RWPE1 (cell line): ENCODE results near the gene LARP1B.

Experiments used
- CTCF ChIA-PET: fragments of 350-600 bp; sonication (Branson Sonifier 250); formaldehyde crosslinking; extraction: SDS; loops from one replicate; lab custom pipeline; 2021; lab: Yijun Ruan, JAX
- POLR2A ChIA-PET: fragments of 400-600 bp; formaldehyde crosslinking; extraction: SDS; loops from one replicate; lab custom pipeline; 2020; ENCODE audit warnings: antibody characterized with exemption; ENCODE audit not compliant: low non-redundant PET; lab: Yijun Ruan, JAX
- DNase-seq: peaks from one replicate; pipeline ENCODE4 v3.0.0; 2012; ENCODE audit warnings: low spot score
- H3K27ac ChIP-seq: fragments of 450-650 bp; 2 replicates; pipeline ENCODE4 v1.5.1; 2017
- CTCF ChIP-seq: fragments of 450-650 bp; conservative IDR thresholded peaks from 2 replicates; pipeline ENCODE4 v1.5.1; 2017; ENCODE audit warnings: low read depth, mild to moderate bottlenecking

Gene LARP1B

GRCh38 chr4:128161138-128161537 is 100.0 kb downstream of the LARP1B start:
- H3K27ac ChIP-seq = no peak overlapping the region
- POLR2A ChIA-PET = no interaction called here
- CTCF ChIA-PET = no interaction called here
- no peak for DNase-seq
- TF ChIP-seq CTCF = no peak

- POLR2A ChIA-PET = no interaction called here
- CTCF ChIA-PET = no interaction called here
- no peak for TF ChIP-seq CTCF
- H3K27ac ChIP-seq = no peak overlapping the region
- DNase-seq = no peak
These were observed 101.3 kb downstream of the LARP1B start for GRCh38 chr4:128162434-128162833.

GRCh38 chr4:128163177-128164117 is 102.3 kb downstream of the LARP1B start:
- TF ChIP-seq CTCF = no peak
- DNase-seq = peak; percentile 57
- ChIA-PET POLR2A (no interaction called here), CTCF (no interaction called here)
- no peak overlapping the region for H3K27ac ChIP-seq

- POLR2A ChIA-PET = no interaction called here
These were observed 105.9 kb downstream of the LARP1B start for GRCh38 chr4:128166982-128167381.

GRCh38 chr4:128168701-128169100 is 107.6 kb downstream of the LARP1B start:
- no peak for DNase-seq
- POLR2A ChIA-PET = no interaction called here
- no peak for TF ChIP-seq CTCF
- H3K27ac ChIP-seq = no peak overlapping the region
- CTCF ChIA-PET = interaction anchor here (0.6 kb wide), 1 partner anchor 52 kb away, joined by 3 read pairs; no protein-coding TSS in a partner anchor

More at GRCh38 chr4:128166982-128167381, 105.9 kb downstream of the LARP1B start:
- no peak for TF ChIP-seq CTCF
- DNase-seq = no peak
- CTCF ChIA-PET = no interaction called here
- H3K27ac ChIP-seq = no peak overlapping the region

- POLR2A ChIA-PET = no interaction called here
- CTCF ChIA-PET = no interaction called here
- no peak for TF ChIP-seq CTCF
- no peak overlapping the region for H3K27ac ChIP-seq
- DNase-seq = no peak
These were observed 108.1 kb downstream of the LARP1B start for GRCh38 chr4:128169245-128169644.
